T-cell (primary cell): ENCODE data around the gene ST14. TPM values are rescaled to one million over a fixed set of nuclear protein-coding genes. Genes with fewer than 3 reads are reported as not detected.

Experiments
- ATAC-seq, 4 experiments: fragments of 200-7000 bp in 3 of 4; fragments of 150-1000 bp in 1 of 4; cut with Tn5 transposase; replicated peaks in 1 of 4; 1 replicate in 3 of 4; 2 replicates in 1 of 4; pipeline ENCODE4 v1.10.0; 2021; ENCODE audit warnings: moderate library complexity in 3 of 4, mild to moderate bottlenecking in 2 of 4, moderate number of reproducible peaks in 1 of 4
- CTCF ChIA-PET, 2 donors: fragments of 300-600 bp; sonication (Branson Sonifier 250); formaldehyde crosslinking; loops; one replicate each; lab custom pipeline; 2022; ENCODE audit warnings: antibody characterized with exemption in 2 of 2; lab: Charles Lee
- POLR2A ChIA-PET, 2 donors: fragments of 300-600 bp; sonication (Branson Sonifier 250); formaldehyde crosslinking; loops; one replicate each; lab custom pipeline; 2022; ENCODE audit warnings: antibody characterized with exemption in 2 of 2; lab: Charles Lee
- DNase-seq, 35 experiments: peaks; one replicate each; pipeline versions ENCODE4 v3.0.0 to v3.0.0-alpha.2; 2013 to 2023
- H3K27ac ChIP-seq: one replicate; pipeline ENCODE4 v1.5.1; 2013; ENCODE audit warnings: low read length
- H3K27me3 ChIP-seq, 2 experiments: replicated peaks in 1 of 2; 1 replicate in 1 of 2; 2 replicates in 1 of 2; pipeline versions ENCODE4 v1.6.1 to v1.7.0; 2013; ENCODE audit warnings: low read length in 1 of 2, mixed read lengths in 1 of 2; ENCODE audit not compliant: control insufficient read depth in 2 of 2, insufficient read depth in 2 of 2; ENCODE audit errors: extremely low read depth in 1 of 2
- H3K36me3 ChIP-seq, 2 donors: 1 replicate in 1 of 2; 2 replicates in 1 of 2; pipeline versions ENCODE4 v1.6.1 to v1.7.0; 2013; ENCODE audit warnings: low read length in 1 of 2; ENCODE audit not compliant: control insufficient read depth in 2 of 2, insufficient read depth in 1 of 2; ENCODE audit errors: extremely low read depth in 1 of 2
- H3K4me1 ChIP-seq, 2 experiments: 1 replicate in 1 of 2; 2 replicates in 1 of 2; pipeline versions ENCODE4 v1.6.1 to v1.7.0; 2013; ENCODE audit warnings: low read length in 2 of 2, mixed read lengths in 1 of 2; ENCODE audit not compliant: insufficient read depth in 2 of 2, control insufficient read depth in 1 of 2; ENCODE audit errors: extremely low read depth in 1 of 2
- H3K4me3 ChIP-seq, 2 donors: 1 replicate in 1 of 2; 2 replicates in 1 of 2; pipeline versions ENCODE4 v1.5.1 to v1.7.0; 2013; ENCODE audit warnings: mild to moderate bottlenecking in 2 of 2, low read length in 1 of 2, moderate library complexity in 1 of 2; ENCODE audit not compliant: control insufficient read depth in 1 of 2; ENCODE audit errors: extremely low read depth in 1 of 2
- H3K9me3 ChIP-seq: 2 replicates; pipeline ENCODE4 v1.7.0; 2013
- H3K27ac Mint-ChIP-seq, 2 donors: one replicate each; pipeline ENCODE4 v1.8.0; 2020 to 2021; ENCODE audit warnings: mild to moderate bottlenecking in 2 of 2, mixed read lengths in 2 of 2
- H3K27me3 Mint-ChIP-seq, 2 donors: one replicate each; pipeline ENCODE4 v1.8.0; 2021 to 2022; ENCODE audit warnings: mixed read lengths in 2 of 2
- H3K36me3 Mint-ChIP-seq: one replicate; pipeline ENCODE4 v1.8.0; 2021; ENCODE audit warnings: mixed read lengths
- H3K4me1 Mint-ChIP-seq, 3 donors: one replicate each; pipeline ENCODE4 v1.8.0; 2020 to 2022; ENCODE audit warnings: mixed read lengths in 3 of 3, mild to moderate bottlenecking in 1 of 3
- H3K4me3 Mint-ChIP-seq, 3 donors: one replicate each; pipeline ENCODE4 v1.8.0; 2020 to 2022; ENCODE audit warnings: mild to moderate bottlenecking in 3 of 3, mixed read lengths in 3 of 3, moderate library complexity in 3 of 3
- H3K9me3 Mint-ChIP-seq, 3 donors: one replicate each; pipeline ENCODE4 v1.8.0; 2020 to 2022; ENCODE audit warnings: mixed read lengths in 3 of 3
- WGBS: methylation state at CpG from one replicate; pipeline ENCODE4 v1.1.5; 2013; ENCODE audit warnings: missing lambda C conversion rate; ENCODE audit not compliant: insufficient coverage; 5-methylcytosine and 5-hydroxymethylcytosine counted together
- total RNA-seq, 35 experiments: library from RNA in 6 of 35; stranded (reverse) in 6 of 35; fragments of 120-200 nt in 1 of 35; gene quantifications; one replicate each; pipeline versions ENCODE4 v1.2.1 to v1.2.4 and lab custom pipeline; 2013 to 2026

ST14 gene
- total RNA-seq, 5 donors from 2014 or later (not counting 1 experiment from before 2014, with no cell fraction given): 0.49 to 1.5 (median 0.82) TPM

DNA sequence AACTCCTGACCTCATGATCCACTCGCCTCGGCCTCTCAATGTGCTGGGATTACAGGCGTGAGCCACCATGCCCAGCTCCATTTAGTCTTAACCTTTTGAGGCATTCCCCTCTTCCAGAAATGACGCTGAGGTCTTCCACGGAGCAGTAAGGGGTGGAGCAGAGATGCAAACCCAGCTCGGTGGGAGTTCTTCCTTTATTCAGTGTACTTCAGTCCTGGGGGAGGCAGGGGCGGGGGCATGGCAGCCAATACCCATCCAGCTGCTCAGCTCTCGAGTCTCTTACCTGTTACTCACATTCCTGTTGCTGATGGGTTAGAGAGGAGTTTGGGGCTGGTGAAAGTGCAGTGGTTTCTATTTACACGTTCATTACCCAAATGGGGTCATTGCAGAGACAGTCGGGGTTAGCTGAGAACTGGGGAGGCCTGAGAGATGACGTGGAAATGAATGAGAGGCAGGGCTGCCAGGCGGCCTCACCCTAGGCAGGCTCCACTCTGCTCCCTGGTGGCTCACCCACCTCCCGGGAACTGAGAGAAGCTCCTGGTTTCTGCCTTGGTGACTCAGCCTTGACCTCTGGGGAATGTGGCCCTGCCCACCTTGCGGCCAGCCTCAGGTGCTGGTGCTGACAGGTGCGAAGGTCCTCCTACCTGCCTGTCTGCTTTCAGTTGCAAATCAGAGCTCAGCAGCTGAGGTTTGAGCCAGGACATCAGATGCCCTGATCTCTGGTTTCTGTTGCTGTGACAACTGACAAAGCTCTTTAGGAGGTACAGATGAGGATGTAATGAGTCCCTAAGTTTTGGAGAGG, 13.4 kb upstream of the ST14 start:
- no peak for DNase-seq

DNA sequence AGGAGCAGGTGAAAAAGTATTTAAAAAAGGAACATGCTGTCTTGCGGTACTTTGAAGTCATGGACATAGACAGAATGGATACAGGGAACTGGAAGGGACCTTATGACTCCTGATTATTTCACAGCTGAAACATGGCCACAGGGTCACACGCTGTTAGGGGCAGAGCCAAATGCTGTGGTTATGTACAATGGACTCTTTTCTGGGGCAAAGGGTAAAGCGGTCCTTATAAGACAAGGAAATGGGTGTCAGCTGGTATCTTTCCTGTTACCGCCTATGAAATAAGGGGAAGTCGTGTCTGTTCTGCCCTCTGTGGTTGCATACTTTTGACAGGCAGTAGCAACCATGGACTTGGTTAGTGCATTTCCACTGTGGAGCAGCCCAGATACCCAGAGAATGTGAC, 12.8 kb upstream of the ST14 start:
- Histone ChIP-seq H3K27ac (peak overlapping the region; percentile 49), H3K27me3 (no peaks in the 10 kb centered on the region), H3K36me3 (peaks cover 0 to 17% of the 10 kb centered on the region in 2 donors), H3K9me3 (no peaks in the 10 kb centered on the region), H3K4me3 (no peak overlapping the region), H3K4me1 (peaks cover 0 to 15% of the 10 kb centered on the region in 2 experiments)
- POLR2A ChIA-PET: no interaction called here
- WGBS: 20% methylated on average over 5 of the region's 5 CpGs
- H3K9me3 Mint-ChIP-seq: no peaks in the 10 kb centered on the region
- peaks cover 13 to 26% (median 15%) of the 10 kb centered on the region in 3 donors for H3K4me1 Mint-ChIP-seq
- peaks cover 2 to 4% of the 10 kb centered on the region in 2 donors for H3K27me3 Mint-ChIP-seq
- H3K27ac Mint-ChIP-seq: peak overlapping the region; percentile 45 to 55
- DNase-seq: peak in 3 of 35 experiments; percentile 7 to 38 (median 36)
- peak; percentile 67 to 87 (median 76) for ATAC-seq
- H3K4me3 Mint-ChIP-seq: peak overlapping the region in 1 of 3 donors; percentile 14
- H3K36me3 Mint-ChIP-seq: peaks cover 17% of the 10 kb centered on the region
- CTCF ChIA-PET: interaction anchor here in 1 of 2 donors (2.4 kb wide), 1 partner anchor 14 kb away, joined by 16 read pairs; no protein-coding TSS in a partner anchor

More for the DNA sequence above, 13.4 kb upstream of the ST14 start:
- Mint-ChIP-seq H3K27me3 (peaks cover 0 to 1% of the 10 kb centered on the region in 2 donors), H3K9me3 (no peaks in the 10 kb centered on the region), H3K27ac (peak overlapping the region; percentile 45 to 55), H3K36me3 (peaks cover 19% of the 10 kb centered on the region), H3K4me3 (peak overlapping the region in 1 of 3 donors; percentile 14), H3K4me1 (peaks cover 13 to 26% (median 15%) of the 10 kb centered on the region in 3 donors)
- CTCF ChIA-PET: interaction anchor here in 1 of 2 donors (2.4 kb wide), 1 partner anchor 14 kb away, joined by 16 read pairs; no protein-coding TSS in a partner anchor
- Histone ChIP-seq H3K4me1 (peaks cover 0 to 15% of the 10 kb centered on the region in 2 experiments), H3K27me3 (no peaks in the 10 kb centered on the region), H3K27ac (peak overlapping the region; percentile 49), H3K36me3 (peaks cover 0 to 18% of the 10 kb centered on the region in 2 donors), H3K9me3 (no peaks in the 10 kb centered on the region), H3K4me3 (no peak overlapping the region)
- ATAC-seq: peak; percentile 24 to 43 (median 36)
- 74% methylated on average over 9 of the region's 15 CpGs for WGBS
- POLR2A ChIA-PET: interaction anchor here in 1 of 2 donors (0.6 kb wide), 1 partner anchor 21 kb away, joined by 3 read pairs; no protein-coding TSS in a partner anchor

GRCh38 chr11:130148796-130149326, 10.7 kb upstream of the ST14 start:
- Mint-ChIP-seq H3K4me3 (no peak overlapping the region), H3K27ac (no peak overlapping the region), H3K27me3 (peaks cover 5 to 9% of the 10 kb centered on the region in 2 donors), H3K36me3 (peaks cover 10% of the 10 kb centered on the region), H3K4me1 (peaks cover 13 to 26% (median 15%) of the 10 kb centered on the region in 3 donors), H3K9me3 (no peaks in the 10 kb centered on the region)
- ATAC-seq (no peak), DNase-seq (no peak)
- Histone ChIP-seq H3K27me3 (peaks cover 0 to 4% of the 10 kb centered on the region in 2 experiments), H3K36me3 (peaks cover 0 to 4% of the 10 kb centered on the region in 2 donors), H3K4me3 (no peak overlapping the region), H3K9me3 (no peaks in the 10 kb centered on the region), H3K27ac (no peak overlapping the region), H3K4me1 (peaks cover 0 to 15% of the 10 kb centered on the region in 2 experiments)
- ChIA-PET POLR2A (no interaction called here), CTCF (no interaction called here)
- WGBS: no CpG with 5 or more reads among the region's 12 CpGs

- CTCF ChIA-PET: no interaction called here
These were observed 8.8 kb upstream of the ST14 start for GRCh38 chr11:130150790-130151189.

DNA sequence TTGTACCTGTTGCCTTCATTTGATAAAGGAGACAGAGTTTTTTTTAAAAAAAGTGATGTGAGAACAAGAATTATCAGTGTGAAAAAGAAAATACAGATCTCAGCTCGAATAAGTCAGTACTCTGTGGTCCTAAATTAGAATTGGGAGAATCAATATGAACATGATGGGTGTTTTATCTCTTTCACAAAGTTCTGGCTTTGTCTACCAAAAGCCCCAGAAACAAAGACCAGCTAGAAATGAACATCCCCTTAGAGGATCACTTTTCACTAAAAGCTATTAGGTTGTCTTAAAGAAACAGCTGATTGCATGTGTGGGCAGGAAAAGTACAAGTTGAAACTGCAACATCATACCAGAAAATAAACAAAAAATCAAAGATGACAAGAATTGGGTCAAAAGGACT, 8.4 kb upstream of the ST14 start:
- Mint-ChIP-seq H3K36me3 (no peaks in the 10 kb centered on the region), H3K4me1 (peaks cover 11 to 19% (median 13%) of the 10 kb centered on the region in 3 donors), H3K9me3 (no peaks in the 10 kb centered on the region), H3K27ac (no peak overlapping the region), H3K27me3 (peaks cover 5 to 9% of the 10 kb centered on the region in 2 donors), H3K4me3 (no peak overlapping the region)
- Histone ChIP-seq H3K9me3 (no peaks in the 10 kb centered on the region), H3K36me3 (no peaks in the 10 kb centered on the region), H3K4me3 (no peak overlapping the region), H3K27me3 (peaks cover 0 to 8% of the 10 kb centered on the region in 2 experiments), H3K4me1 (peaks cover 0 to 12% of the 10 kb centered on the region in 2 experiments), H3K27ac (no peak overlapping the region)
- ATAC-seq (no peak), DNase-seq (no peak)
- WGBS: no CpG with 5 or more reads among the region's 1 CpG
- CTCF ChIA-PET: no interaction called here
- POLR2A ChIA-PET: no interaction called here

More at GRCh38 chr11:130150790-130151189, 8.8 kb upstream of the ST14 start:
- Histone ChIP-seq H3K36me3 (no peaks in the 10 kb centered on the region), H3K4me3 (no peak overlapping the region), H3K9me3 (no peaks in the 10 kb centered on the region), H3K27me3 (peaks cover 0 to 8% of the 10 kb centered on the region in 2 experiments), H3K4me1 (peaks cover 0 to 15% of the 10 kb centered on the region in 2 experiments), H3K27ac (no peak overlapping the region)
- Mint-ChIP-seq H3K4me3 (no peak overlapping the region), H3K4me1 (peaks cover 11 to 21% (median 15%) of the 10 kb centered on the region in 3 donors), H3K27me3 (peaks cover 5 to 9% of the 10 kb centered on the region in 2 donors), H3K27ac (no peak overlapping the region), H3K9me3 (no peaks in the 10 kb centered on the region), H3K36me3 (no peaks in the 10 kb centered on the region)
- DNase-seq (no peak), ATAC-seq (no peak)
- WGBS: 17% methylated on average over 1 of the region's 7 CpGs
- POLR2A ChIA-PET: no interaction called here
